Esophagus muscularis mucosa (tissue), 3 donors: ENCODE data around the gene MTNR1A.

Experiments used
- CTCF ChIP-seq, 3 experiments: fragments of 200-600 bp in 2 of 3; fragments of 450-650 bp in 1 of 3; sonication (generic) in 2 of 3; IDR thresholded peaks; one replicate each; pipeline ENCODE4 v1.5.1; 2017 to 2019; ENCODE audit warnings: antibody characterized with exemption in 3 of 3, mild to moderate bottlenecking in 2 of 3, moderate library complexity in 1 of 3
- POLR2A ChIP-seq: fragments of 450-650 bp; IDR thresholded peaks from one replicate; pipeline ENCODE4 v1.6.1; 2017; ENCODE audit warnings: antibody characterized with exemption, moderate library complexity, mild to moderate bottlenecking, low read depth

- no peak for TF ChIP-seq CTCF (IDR thresholded peaks at IDR 0.05)
- TF ChIP-seq POLR2A: no peak
These were observed 17.4 kb downstream of the MTNR1A start for GRCh38 chr4:186537843-186538521.
